Measurements from ENCODE around the gene KIF14.

DNA sequence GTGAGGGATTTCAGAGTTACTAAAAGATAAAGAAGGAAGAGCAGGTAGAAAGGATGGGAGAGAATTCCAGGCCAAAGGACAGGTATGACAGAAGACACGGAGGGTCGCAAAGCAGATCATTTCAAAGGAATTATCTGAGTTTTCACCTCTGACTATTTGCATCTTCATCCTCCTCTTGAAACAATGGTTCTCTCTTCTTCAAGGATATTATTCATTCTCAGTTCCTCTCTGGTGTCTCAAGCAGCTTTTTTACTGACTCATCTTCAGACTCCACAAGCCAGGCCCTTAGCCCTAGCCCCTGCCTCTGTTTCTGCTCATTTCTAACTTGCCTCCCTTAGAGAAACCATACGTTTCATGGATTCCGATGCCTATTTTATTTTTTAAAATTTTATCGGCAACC, 34.1 kb upstream of the KIF14 start:
- TF ChIP-seq, protein P1, sequence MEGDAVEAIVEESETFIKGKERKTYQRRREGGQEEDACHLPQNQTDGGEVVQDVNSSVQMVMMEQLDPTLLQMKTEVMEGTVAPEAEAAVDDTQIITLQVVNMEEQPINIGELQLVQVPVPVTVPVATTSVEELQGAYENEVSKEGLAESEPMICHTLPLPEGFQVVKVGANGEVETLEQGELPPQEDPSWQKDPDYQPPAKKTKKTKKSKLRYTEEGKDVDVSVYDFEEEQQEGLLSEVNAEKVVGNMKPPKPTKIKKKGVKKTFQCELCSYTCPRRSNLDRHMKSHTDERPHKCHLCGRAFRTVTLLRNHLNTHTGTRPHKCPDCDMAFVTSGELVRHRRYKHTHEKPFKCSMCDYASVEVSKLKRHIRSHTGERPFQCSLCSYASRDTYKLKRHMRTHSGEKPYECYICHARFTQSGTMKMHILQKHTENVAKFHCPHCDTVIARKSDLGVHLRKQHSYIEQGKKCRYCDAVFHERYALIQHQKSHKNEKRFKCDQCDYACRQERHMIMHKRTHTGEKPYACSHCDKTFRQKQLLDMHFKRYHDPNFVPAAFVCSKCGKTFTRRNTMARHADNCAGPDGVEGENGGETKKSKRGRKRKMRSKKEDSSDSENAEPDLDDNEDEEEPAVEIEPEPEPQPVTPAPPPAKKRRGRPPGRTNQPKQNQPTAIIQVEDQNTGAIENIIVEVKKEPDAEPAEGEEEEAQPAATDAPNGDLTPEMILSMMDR (IDR thresholded peaks at IDR 0.05; ENCODE audit: insufficient read depth, low read length, poor library complexity, severe bottlenecking) = no peak
- no peak for TF ChIP-seq EZH2phosphoT487 (conservative IDR thresholded peaks at IDR 0.05; ENCODE audit: low read length)
